GM12878 (cell line): Measurements from ENCODE around the gene TCEAL4. TPM values are rescaled to one million over a fixed set of nuclear protein-coding genes. Genes with fewer than 3 reads are reported as not detected.
"Not testable (repeated sequence)": the region's sequence is repeated elsewhere in the genome, so short reads cannot be mapped to it uniquely, and the experiment has no call there.

Experiments
- ATAC-seq: fragments of 200-7000 bp; cut with Tn5 transposase; 3 replicates; pipeline ENCODE4 v1.9.1; 2020; ENCODE audit warnings: mild to moderate bottlenecking, moderate library complexity
- BruUV-seq: library from RNA; stranded (reverse); fragments of 400-500 nt; replicated peaks from 2 replicates; lab custom pipeline; 2021; lab: Mats Ljungman, UMichigan
- CTCF ChIA-PET: fragments of 300-600 bp; sonication (Branson Sonifier 250); formaldehyde crosslinking; extraction: SDS; loops from one replicate; lab custom pipeline; 2021; ENCODE audit warnings: inconsistent platforms; lab: Yijun Ruan, JAX
- POLR2A ChIA-PET: fragments of 350-600 bp; formaldehyde crosslinking; extraction: SDS; loops from one replicate; lab custom pipeline; 2021; ENCODE audit warnings: inconsistent platforms; lab: Charles Lee
- RAD21 ChIA-PET: fragments of 300-600 bp; sonication (Branson Sonifier 250); formaldehyde crosslinking; loops from one replicate; lab custom pipeline; 2023; ENCODE audit warnings: antibody characterized with exemption; ENCODE audit not compliant: unreplicated experiment; lab: Charles Lee
- SMC1A ChIA-PET: fragments of 300-600 bp; sonication (Branson Sonifier 250); formaldehyde crosslinking; loops from one replicate; lab custom pipeline; 2023; ENCODE audit not compliant: unreplicated experiment, uncharacterized antibody; lab: Charles Lee
- DNase-seq: peaks from one replicate; pipeline ENCODE4 v3.0.0-alpha.2; 2011; ENCODE audit warnings: low read depth, low spot score
- FAIRE-seq: peaks from 3 replicates; lab custom pipeline; 2011; peaks lifted over from hg19 to GRCh38; lab: Jason Lieb, UNC
- H2AFZ ChIP-seq: 2 replicates; pipeline ENCODE4 v1.6.0; 2011; ENCODE audit warnings: low read depth, low read length, control low read depth; ENCODE audit not compliant: control insufficient read depth
- H3K27ac ChIP-seq: 2 replicates; pipeline ENCODE4 v1.5.1; 2011; ENCODE audit warnings: control low read depth; ENCODE audit not compliant: control insufficient read depth, insufficient read depth
- H3K27me3 ChIP-seq, 2 experiments: replicated peaks in 1 of 2; 2 replicates each; pipeline versions ENCODE4 v1.6.0 to v1.6.1; 2011; ENCODE audit warnings: low read length in 1 of 2; ENCODE audit not compliant: control insufficient read depth in 2 of 2, insufficient read depth in 2 of 2
- H3K36me3 ChIP-seq, 2 experiments: 2 replicates each; pipeline ENCODE4 v1.5.1; 2011; ENCODE audit warnings: low read length in 1 of 2; ENCODE audit not compliant: control insufficient read depth in 2 of 2, insufficient read depth in 2 of 2
- H3K4me1 ChIP-seq: 2 replicates; pipeline ENCODE4 v1.6.1; 2011; ENCODE audit warnings: mild to moderate bottlenecking, low read length, moderate library complexity, mixed read lengths; ENCODE audit not compliant: control insufficient read depth, insufficient read depth
- H3K4me2 ChIP-seq: 2 replicates; pipeline ENCODE4 v1.6.0; 2011; ENCODE audit warnings: control low read depth; ENCODE audit not compliant: control insufficient read depth, insufficient read depth
- H3K4me3 ChIP-seq: fragments of 200-600 bp; sonication (generic); 2 replicates; pipeline ENCODE4 v1.5.1; 2016
- H3K79me2 ChIP-seq: 2 replicates; pipeline ENCODE4 v1.6.0; 2011; ENCODE audit warnings: low read length; ENCODE audit not compliant: control insufficient read depth, insufficient read depth
- H3K9ac ChIP-seq: 2 replicates; pipeline ENCODE4 v1.8.0; 2011; ENCODE audit warnings: low read length, control low read depth, mixed read lengths; ENCODE audit not compliant: control insufficient read depth, insufficient read depth
- H3K9me3 ChIP-seq: replicated peaks from 3 replicates; pipeline ENCODE4 v1.5.1; 2011; ENCODE audit warnings: mild to moderate bottlenecking, low read length; ENCODE audit not compliant: control insufficient read depth, insufficient read depth
- H4K20me1 ChIP-seq: 2 replicates; pipeline ENCODE4 v1.6.0; 2011; ENCODE audit not compliant: control insufficient read depth, insufficient read depth
- FOXM1 ChIP-seq: IDR thresholded peaks from 2 replicates; pipeline ENCODE4 v1.6.1; 2012; ENCODE audit warnings: low read depth, mild to moderate bottlenecking, inconsistent platforms, low read length, moderate library complexity
- MTA2 ChIP-seq: fragments of 450-650 bp; IDR thresholded peaks from 2 replicates; pipeline ENCODE4 v1.6.1; 2016; ENCODE audit warnings: low read depth, mild to moderate bottlenecking, moderate library complexity
- NR2C2 ChIP-seq: IDR thresholded peaks from 2 replicates; pipeline ENCODE4 v1.6.1; 2011; ENCODE audit warnings: borderline replicate concordance, low read depth; ENCODE audit not compliant: control insufficient read depth, insufficient read length
- SUZ12 ChIP-seq: fragments of 200-600 bp; sonication (generic); IDR thresholded peaks from one replicate; pipeline ENCODE4 v1.6.1; 2018; ENCODE audit warnings: antibody characterized with exemption, mild to moderate bottlenecking; ENCODE audit not compliant: unreplicated experiment
- TCF3 ChIP-seq: IDR thresholded peaks from 2 replicates; pipeline ENCODE4 v1.6.1; 2012; ENCODE audit warnings: low read depth, mild to moderate bottlenecking, low read length, borderline replicate concordance; ENCODE audit not compliant: insufficient read depth
- ZZZ3 ChIP-seq: IDR thresholded peaks from 2 replicates; pipeline ENCODE4 v1.6.1; 2011; ENCODE audit warnings: low read depth; ENCODE audit not compliant: control insufficient read depth, insufficient read length
- WGBS: methylation state at CpG from one replicate; pipeline ENCODE4 v1.1.6; 2016; ENCODE audit warnings: low lambda C conversion rate; ENCODE audit not compliant: insufficient replicate concordance, insufficient coverage; ENCODE audit errors: missing lambda C conversion rate; 5-methylcytosine and 5-hydroxymethylcytosine counted together
- in situ Hi-C: fragments of 300-500 bp; cut with MboI; formaldehyde crosslinking; loops from 9 replicates; pipeline ENCODE4 v1.14.3; 2018; ENCODE audit warnings: mixed read lengths
- intact Hi-C: fragments of 100-400 bp; cut with micrococcal nuclease; formaldehyde crosslinking; loops from one replicate; pipeline ENCODE4 v1.14.2; 2022; ENCODE audit not compliant: unreplicated experiment
- polyA plus RNA-seq, 11 experiments: library from polyadenylated mRNA; depleted of rRNA in 4 of 11; unstranded in 6 of 11; stranded (reverse) in 5 of 11; fragments of >200 nt; fragmentation: Nextera tagmentation in 4 of 11; fragmentation: Illumina TruSeq in 1 of 11; extraction: Ambion mirVana in 4 of 11; extraction: Trizol in 1 of 11; gene quantifications; 1 replicate in 1 of 11; 2 replicates in 10 of 11; pipeline versions ENCODE4 v1.2.1 to v1.2.3, GENCODE V29; 2011 to 2016; ENCODE audit warnings: inconsistent platforms in 2 of 11, missing spikeins in 2 of 11, low read depth in 1 of 11
- total RNA-seq, 4 experiments: library from RNA; depleted of rRNA in 3 of 4; stranded (reverse); fragments of >200 nt in 3 of 4; fragmentation: Illumina TruSeq in 1 of 4; extraction: Trizol in 1 of 4; gene quantifications; 2 replicates each; pipeline versions ENCODE4 v1.2.1 to v1.2.3, GENCODE V29; 2013 to 2021
- TF ChIP-seq, protein P1 (sequence below): fragments of 450-650 bp; IDR thresholded peaks from 2 replicates; pipeline ENCODE4 v1.6.1; 2017; ENCODE audit warnings: mild to moderate bottlenecking
- TF ChIP-seq, protein P2 (sequence below): fragments of 450-650 bp; IDR thresholded peaks from 2 replicates; pipeline ENCODE4 v1.6.1; 2014; ENCODE audit warnings: mild to moderate bottlenecking
- TF ChIP-seq, protein P3 (sequence below): IDR thresholded peaks from 2 replicates; pipeline ENCODE4 v1.6.1; 2012; ENCODE audit warnings: low read length, inconsistent platforms

TCEAL4 gene
- total and polyA plus RNA-seq, 10 of the 15 experiments (the other 5 are each of a cell fraction or from before 2014, with no cell fraction given) = 9.6 to 63.8 (median 32.1) TPM

DNA sequence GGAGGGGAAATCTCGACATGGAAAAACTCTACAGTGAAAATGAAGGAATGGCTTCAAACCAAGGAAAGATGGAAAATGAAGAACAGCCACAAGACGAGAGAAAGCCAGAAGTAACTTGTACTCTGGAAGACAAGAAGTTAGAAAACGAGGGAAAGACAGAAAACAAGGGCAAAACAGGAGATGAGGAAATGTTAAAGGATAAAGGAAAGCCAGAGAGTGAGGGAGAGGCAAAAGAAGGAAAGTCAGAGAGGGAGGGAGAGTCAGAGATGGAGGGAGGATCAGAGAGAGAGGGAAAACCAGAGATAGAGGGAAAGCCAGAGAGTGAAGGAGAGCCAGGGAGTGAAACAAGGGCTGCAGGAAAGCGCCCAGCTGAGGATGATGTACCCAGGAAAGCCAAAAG is 1.3 kb downstream of the TCEAL4 start:
- peaks cover 3% of the 10 kb centered on the region for H3K79me2 ChIP-seq
- intact Hi-C loops = no loop called here
- H3K9me3 ChIP-seq = no peaks in the 10 kb centered on the region
- H3K36me3 ChIP-seq = no peaks in the 10 kb centered on the region
- no peak overlapping the region; the same call in 1 of the 2 replicates for H3K4me3 ChIP-seq
- in situ Hi-C loops = no loop called here
- 0 out of 2 replicates have a peak overlapping the region, but pooled peaks have one; percentile 74 for H3K9ac ChIP-seq
- ATAC-seq = no peak
- no peak for FAIRE-seq
- no peaks in the 10 kb centered on the region for H3K4me1 ChIP-seq
- H4K20me1 ChIP-seq = no peaks in the 10 kb centered on the region
- H3K27me3 ChIP-seq = no peaks in the 10 kb centered on the region
- ChIA-PET CTCF (no interaction called here), RAD21 (no interaction called here), SMC1A (no interaction called here), POLR2A (no interaction called here)
- DNase-seq = no peak
- no peak overlapping the region for H2AFZ ChIP-seq
- BruUV-seq = no TSS peak
- no peak overlapping the region for H3K27ac ChIP-seq
- TF ChIP-seq, protein P1, sequence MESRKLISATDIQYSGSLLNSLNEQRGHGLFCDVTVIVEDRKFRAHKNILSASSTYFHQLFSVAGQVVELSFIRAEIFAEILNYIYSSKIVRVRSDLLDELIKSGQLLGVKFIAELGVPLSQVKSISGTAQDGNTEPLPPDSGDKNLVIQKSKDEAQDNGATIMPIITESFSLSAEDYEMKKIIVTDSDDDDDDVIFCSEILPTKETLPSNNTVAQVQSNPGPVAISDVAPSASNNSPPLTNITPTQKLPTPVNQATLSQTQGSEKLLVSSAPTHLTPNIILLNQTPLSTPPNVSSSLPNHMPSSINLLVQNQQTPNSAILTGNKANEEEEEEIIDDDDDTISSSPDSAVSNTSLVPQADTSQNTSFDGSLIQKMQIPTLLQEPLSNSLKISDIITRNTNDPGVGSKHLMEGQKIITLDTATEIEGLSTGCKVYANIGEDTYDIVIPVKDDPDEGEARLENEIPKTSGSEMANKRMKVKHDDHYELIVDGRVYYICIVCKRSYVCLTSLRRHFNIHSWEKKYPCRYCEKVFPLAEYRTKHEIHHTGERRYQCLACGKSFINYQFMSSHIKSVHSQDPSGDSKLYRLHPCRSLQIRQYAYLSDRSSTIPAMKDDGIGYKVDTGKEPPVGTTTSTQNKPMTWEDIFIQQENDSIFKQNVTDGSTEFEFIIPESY = no peak
- TF ChIP-seq, protein P2, sequence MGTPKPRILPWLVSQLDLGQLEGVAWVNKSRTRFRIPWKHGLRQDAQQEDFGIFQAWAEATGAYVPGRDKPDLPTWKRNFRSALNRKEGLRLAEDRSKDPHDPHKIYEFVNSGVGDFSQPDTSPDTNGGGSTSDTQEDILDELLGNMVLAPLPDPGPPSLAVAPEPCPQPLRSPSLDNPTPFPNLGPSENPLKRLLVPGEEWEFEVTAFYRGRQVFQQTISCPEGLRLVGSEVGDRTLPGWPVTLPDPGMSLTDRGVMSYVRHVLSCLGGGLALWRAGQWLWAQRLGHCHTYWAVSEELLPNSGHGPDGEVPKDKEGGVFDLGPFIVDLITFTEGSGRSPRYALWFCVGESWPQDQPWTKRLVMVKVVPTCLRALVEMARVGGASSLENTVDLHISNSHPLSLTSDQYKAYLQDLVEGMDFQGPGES = no peak
- TF ChIP-seq MTA2 (no peak), NR2C2 (no peak), TCF3 (no peak), ZZZ3 (no peak), SUZ12 (no peak), FOXM1 (no peak)
- TF ChIP-seq, protein P3, sequence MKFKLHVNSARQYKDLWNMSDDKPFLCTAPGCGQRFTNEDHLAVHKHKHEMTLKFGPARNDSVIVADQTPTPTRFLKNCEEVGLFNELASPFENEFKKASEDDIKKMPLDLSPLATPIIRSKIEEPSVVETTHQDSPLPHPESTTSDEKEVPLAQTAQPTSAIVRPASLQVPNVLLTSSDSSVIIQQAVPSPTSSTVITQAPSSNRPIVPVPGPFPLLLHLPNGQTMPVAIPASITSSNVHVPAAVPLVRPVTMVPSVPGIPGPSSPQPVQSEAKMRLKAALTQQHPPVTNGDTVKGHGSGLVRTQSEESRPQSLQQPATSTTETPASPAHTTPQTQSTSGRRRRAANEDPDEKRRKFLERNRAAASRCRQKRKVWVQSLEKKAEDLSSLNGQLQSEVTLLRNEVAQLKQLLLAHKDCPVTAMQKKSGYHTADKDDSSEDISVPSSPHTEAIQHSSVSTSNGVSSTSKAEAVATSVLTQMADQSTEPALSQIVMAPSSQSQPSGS = no peak
- H3K4me2 ChIP-seq = no peak overlapping the region
- WGBS = 48% methylated on average over 3 of the region's 4 CpGs

DNA sequence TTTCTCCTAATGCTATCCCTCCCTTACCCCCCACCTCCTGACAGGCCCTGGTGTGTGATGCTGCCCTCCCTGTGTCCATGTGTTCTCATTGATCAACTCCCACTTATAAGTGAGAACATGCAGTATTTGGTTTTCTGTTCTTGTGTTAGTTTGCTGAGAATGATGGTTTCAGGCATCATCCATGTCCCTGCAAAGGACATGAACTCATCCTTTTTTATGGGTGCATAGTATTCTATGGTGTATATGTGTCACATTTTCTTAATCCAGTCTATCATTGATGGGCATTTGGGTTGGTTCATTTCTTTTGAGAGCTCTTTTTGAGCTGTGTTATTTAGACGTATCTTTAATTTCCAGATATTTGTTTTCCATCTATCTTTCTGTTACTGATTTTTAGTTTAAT is 7.0 kb downstream of the TCEAL4 start:
- POLR2A ChIA-PET, H3K9me3 ChIP-seq, H3K4me3 ChIP-seq, ATAC-seq, intact Hi-C loops, H3K36me3 ChIP-seq, SMC1A ChIA-PET, DNase-seq, RAD21 ChIA-PET, BruUV-seq, H4K20me1 ChIP-seq, FAIRE-seq, CTCF ChIA-PET, in situ Hi-C loops, H3K27me3 ChIP-seq, H3K4me2 ChIP-seq, H3K9ac ChIP-seq, H3K79me2 ChIP-seq, H2AFZ ChIP-seq, H3K27ac ChIP-seq, H3K4me1 ChIP-seq: not testable (repeated sequence)
- WGBS = 67% methylated on average over 1 of the region's 1 CpG
